ENCODE measurements around the gene CPNE9.
"Not testable (repeated sequence)": the region's sequence is repeated elsewhere in the genome, so short reads cannot be mapped to it uniquely, and the experiment has no call there.

CPNE9 gene

GRCh38 chr3:9749645-9750555 lies 46.3 kb downstream of the CPNE9 start, which contains the start of gene OGG1:
OGG1 (plus strand) TSS chr3:9749952; CDS start chr3:9750287, 335 bp downstream.
- peak; percentile 98 for DNase-seq

- no peak for DNase-seq
Measured at GRCh38 chr3:9750556-9751411, 47.2 kb downstream of the CPNE9 start.

GRCh38 chr3:9754678-9755077 lies 51.0 kb downstream of the CPNE9 start:
- no peak for DNase-seq

GRCh38 chr3:9757427-9757826 lies 53.8 kb downstream of the CPNE9 start:
- no peak for DNase-seq

- no peak for DNase-seq
Measured at GRCh38 chr3:9760779-9761505, 57.3 kb downstream of the CPNE9 start.

GRCh38 chr3:9761919-9762318 lies 58.3 kb downstream of the CPNE9 start:
- no peak for DNase-seq

GRCh38 chr3:9762871-9763270 lies 59.2 kb downstream of the CPNE9 start:
- DNase-seq: no peak

GRCh38 chr3:9765865-9766264 lies 62.2 kb downstream of the CPNE9 start:
- no peak for DNase-seq

- no peak for DNase-seq
Measured at GRCh38 chr3:9767418-9767817, 63.8 kb downstream of the CPNE9 start.

GRCh38 chr3:9768141-9768775 lies 64.6 kb downstream of the CPNE9 start:
- DNase-seq: no peak

GRCh38 chr3:9769012-9769411 lies 65.4 kb downstream of the CPNE9 start:
- no peak for DNase-seq

GRCh38 chr3:9769426-9770275 lies 66.0 kb downstream of the CPNE9 start, which contains the start of gene CAMK1:
CAMK1 (minus strand) TSS chr3:9769947; CDS start chr3:9767749, 2,198 bp downstream.
- DNase-seq: peak; percentile 85

GRCh38 chr3:9770276-9770812 lies 66.7 kb downstream of the CPNE9 start:
- DNase-seq: no peak

GRCh38 chr3:9771007-9771406 lies 67.4 kb downstream of the CPNE9 start:
- not testable (repeated sequence) for DNase-seq

GRCh38 chr3:9776896-9777693 lies 73.5 kb downstream of the CPNE9 start:
- DNase-seq: no peak

GRCh38 chr3:9777694-9778021 lies 74.0 kb downstream of the CPNE9 start:
- DNase-seq: peak; percentile 67

- DNase-seq: peak; percentile 72
Measured at GRCh38 chr3:9778143-9779074, 74.8 kb downstream of the CPNE9 start.

GRCh38 chr3:9779075-9779593 lies 75.5 kb downstream of the CPNE9 start:
- DNase-seq: peak; percentile 66

All from activated CD8-positive, alpha-beta memory T cell treated with anti-CD3 and anti-CD28 coated beads for 24 hours (primary cell).